ENCODE data around the gene PTPRO.

- TF ChIP-seq, protein P1, sequence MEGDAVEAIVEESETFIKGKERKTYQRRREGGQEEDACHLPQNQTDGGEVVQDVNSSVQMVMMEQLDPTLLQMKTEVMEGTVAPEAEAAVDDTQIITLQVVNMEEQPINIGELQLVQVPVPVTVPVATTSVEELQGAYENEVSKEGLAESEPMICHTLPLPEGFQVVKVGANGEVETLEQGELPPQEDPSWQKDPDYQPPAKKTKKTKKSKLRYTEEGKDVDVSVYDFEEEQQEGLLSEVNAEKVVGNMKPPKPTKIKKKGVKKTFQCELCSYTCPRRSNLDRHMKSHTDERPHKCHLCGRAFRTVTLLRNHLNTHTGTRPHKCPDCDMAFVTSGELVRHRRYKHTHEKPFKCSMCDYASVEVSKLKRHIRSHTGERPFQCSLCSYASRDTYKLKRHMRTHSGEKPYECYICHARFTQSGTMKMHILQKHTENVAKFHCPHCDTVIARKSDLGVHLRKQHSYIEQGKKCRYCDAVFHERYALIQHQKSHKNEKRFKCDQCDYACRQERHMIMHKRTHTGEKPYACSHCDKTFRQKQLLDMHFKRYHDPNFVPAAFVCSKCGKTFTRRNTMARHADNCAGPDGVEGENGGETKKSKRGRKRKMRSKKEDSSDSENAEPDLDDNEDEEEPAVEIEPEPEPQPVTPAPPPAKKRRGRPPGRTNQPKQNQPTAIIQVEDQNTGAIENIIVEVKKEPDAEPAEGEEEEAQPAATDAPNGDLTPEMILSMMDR (IDR thresholded peaks at IDR 0.05 in 4 of 5, conservative IDR thresholded peaks at IDR 0.05 in 1 of 5) = no peak
- TF ChIP-seq POLR2A (IDR thresholded peaks at IDR 0.05) = no peak
These were observed 164.6 kb downstream of the PTPRO start for GRCh38 chr12:15486859-15487258.

Measured in gastrocnemius medialis (tissue), 4 donors.